ENCODE data around the gene TRIM58.
A peak's percentile ranks its signal among the peaks of the same experiment; 100 is the strongest.

Gene TRIM58

GRCh38 chr1:247857069-247857984, at the start of gene TRIM58:
TSS of gene TRIM58 (plus strand) at chr1:247857187. CDS start at chr1:247857247, 60 bp downstream.
- DNase-seq, result peak; percentile 53

- DNase-seq, result no peak
Measured at GRCh38 chr1:247812637-247813036, 44.4 kb upstream of the TRIM58 start.

- DNase-seq, result no peak
Measured at GRCh38 chr1:247822060-247822459, 34.9 kb upstream of the TRIM58 start.

DNA sequence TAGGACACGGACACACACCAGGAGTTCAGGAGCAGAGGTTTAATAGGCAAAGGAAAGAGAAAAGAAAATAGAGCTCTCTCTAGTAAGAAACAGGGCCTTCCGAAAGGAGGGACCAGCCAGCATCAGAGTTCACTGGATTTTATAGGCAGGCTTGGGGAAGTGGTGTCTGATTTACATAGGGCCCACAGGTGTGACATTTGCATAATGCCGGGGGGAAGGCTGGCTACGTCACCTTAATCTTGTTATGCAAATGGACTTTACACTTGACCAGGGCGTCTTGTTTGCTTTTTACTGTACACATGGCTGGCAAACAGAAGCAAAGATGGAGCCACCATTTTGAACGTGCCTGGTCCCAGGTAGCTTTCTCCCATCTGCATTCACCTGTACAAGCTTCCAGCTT, 33.0 kb upstream of the TRIM58 start, which contains the start of gene OR14A16:
TSS of gene OR14A16 (minus strand) at position 97 of the 400 bp plus-strand sequence. CDS start 8,390 bp downstream, outside the sequence.
- no peak for DNase-seq

- DNase-seq, result no peak
Measured at GRCh38 chr1:247825362-247825761, 31.6 kb upstream of the TRIM58 start.

- no peak for DNase-seq
Measured at GRCh38 chr1:247829656-247830055, 27.3 kb upstream of the TRIM58 start.

DNA sequence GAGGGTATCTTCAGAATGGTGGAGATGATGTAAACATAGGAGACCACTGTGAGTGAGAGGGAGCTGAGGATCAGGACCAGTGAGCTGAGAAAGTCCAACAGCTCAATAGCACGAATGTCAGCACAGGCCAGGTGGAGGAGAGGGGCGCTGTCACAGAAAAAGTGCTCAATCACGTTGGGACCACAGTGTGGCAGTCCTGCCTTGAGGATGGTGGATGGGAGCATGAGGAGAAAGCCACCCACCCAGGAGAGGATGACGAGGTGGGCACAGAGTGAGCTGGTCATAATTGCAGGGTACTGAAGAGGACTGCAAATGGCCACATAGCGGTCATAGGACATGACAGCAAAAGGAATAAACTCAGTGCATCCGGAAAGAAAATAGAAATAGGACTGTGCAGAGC, 23.4 kb upstream of the TRIM58 start:
- DNase-seq, result no peak

DNA sequence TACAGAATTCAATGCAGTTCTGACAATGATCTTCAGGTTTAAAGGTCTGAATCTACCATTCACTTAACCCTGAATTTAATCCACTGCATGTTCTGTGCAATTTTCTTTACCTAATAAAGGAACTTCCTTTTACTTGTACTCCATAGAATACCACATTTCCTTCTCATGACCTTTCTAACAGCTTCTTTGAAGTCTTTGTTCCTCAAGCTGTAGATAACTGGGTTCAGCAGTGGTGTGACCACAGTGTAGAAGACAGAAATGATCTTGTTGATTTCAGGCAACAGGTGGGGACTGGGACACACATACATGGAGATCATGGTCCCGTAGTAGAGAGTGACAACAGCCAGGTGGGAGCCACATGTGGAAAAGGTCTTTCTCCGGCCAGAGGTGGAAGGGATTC, 16.2 kb upstream of the TRIM58 start:
- DNase-seq, result no peak

- no peak for DNase-seq
Measured at GRCh38 chr1:247841796-247842195, 15.2 kb upstream of the TRIM58 start, which contains the start of gene OR11L1. TSS of gene OR11L1 (minus strand) at chr1:247841896. CDS start at chr1:247841896, 0 bp downstream.

GRCh38 chr1:247843411-247843810, 13.6 kb upstream of the TRIM58 start:
- DNase-seq, result no peak

DNA sequence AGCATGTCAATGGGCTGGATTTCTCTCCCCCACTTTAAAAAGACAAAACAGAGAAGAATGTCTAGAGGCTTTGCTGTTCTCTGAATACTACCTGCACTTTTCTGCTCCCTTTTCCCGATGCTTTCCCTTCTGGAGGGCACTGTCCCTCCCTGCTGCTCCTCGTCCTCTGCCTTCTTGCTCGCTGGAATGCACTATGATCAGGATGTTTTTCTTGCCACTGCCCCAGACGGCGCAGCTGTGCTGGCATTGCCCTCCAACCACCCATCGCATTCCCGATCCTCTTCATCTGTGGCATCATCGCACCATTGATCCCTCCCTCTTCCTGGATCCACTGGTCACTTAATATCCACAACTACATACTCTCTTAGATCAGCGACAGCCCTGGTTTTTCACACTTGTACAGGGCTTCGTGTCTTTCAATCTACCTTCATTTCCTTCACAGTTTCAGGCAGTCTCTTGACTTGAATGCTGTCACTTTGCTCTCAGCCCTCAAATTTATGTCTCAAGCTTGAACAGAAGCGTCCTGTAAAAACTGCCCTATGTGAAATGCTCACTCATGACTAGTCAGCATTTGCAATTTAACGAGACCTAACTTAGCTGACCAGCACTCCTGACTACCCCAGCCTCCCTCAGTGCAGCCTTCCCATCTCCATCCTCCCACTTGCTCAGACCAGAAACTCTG, 11.8 kb upstream of the TRIM58 start:
- no peak for DNase-seq

- no peak for DNase-seq
Measured at GRCh38 chr1:247845693-247846017, 11.3 kb upstream of the TRIM58 start.

GRCh38 chr1:247848346-247848745, 8.6 kb upstream of the TRIM58 start:
- DNase-seq, result no peak

DNA sequence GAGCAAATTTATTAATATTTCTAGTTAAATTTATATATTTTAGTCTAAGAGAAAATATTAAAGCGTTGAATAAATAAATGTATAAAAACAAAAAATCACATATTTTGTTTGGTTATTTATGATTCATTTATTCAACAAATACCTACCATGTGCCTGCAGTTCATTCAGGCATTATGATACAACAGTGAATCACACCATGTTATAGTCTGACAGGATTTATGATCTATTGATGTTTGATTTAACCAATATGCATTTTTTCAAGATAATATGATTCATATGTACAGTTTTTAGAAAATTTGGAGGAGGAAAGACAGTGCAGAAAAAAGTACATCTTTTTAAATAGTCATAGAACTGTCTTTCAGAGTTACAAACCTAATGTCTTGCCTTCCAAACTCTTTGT, 7.4 kb upstream of the TRIM58 start:
- DNase-seq, result no peak

DNA sequence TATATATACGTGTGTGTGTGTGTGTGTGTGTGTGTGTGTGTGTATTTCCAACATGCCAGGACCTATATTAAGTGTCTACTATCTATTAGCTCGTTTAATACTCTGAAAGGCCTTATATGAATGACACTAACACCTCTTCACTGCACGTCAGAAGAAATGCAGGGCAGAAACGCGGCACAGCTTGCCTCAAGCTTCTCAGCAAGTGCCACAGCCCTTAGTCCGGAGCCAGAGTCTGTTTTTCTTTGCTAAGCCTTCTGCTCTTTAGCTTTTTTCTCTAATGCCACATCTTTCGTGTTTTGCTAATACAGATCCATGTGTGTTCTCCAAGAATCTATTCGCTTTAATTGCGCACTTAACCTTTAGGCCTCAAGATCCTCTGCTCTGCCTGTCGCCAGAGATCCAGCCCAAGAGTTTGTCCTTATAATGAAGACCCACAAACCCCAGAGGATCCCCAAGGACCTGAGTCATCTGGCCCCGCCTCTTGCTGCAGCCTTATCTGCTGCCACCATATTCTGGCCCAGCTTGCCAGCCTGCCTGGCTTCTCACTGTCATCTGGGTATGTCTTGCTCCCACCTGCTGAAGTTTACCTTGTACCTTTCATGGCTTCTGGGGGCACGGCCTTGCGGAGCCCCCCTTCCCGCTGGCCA, 2.0 kb upstream of the TRIM58 start:
- no peak for DNase-seq

DNA sequence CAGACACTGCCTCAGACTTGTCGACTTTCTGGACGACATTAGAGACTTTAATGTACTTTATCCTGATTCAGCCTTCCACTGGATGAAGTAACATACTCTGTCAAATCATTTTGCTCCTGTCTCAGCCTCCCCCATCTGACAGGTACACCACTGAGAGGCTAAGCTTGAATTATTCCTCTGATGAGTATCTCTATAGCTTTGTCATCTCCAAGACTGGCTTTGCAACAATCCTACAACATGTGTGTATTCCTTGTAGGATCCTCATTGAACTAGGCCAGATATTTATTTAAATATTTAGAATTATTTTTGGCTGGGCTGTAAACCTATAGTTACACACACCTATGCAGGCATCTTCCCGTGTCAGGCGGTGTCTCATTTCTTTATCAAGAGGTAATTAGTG, 1.1 kb upstream of the TRIM58 start:
- DNase-seq, result no peak

- DNase-seq, result no peak
Measured at GRCh38 chr1:247857985-247858619, 1.1 kb downstream of the TRIM58 start.

DNA sequence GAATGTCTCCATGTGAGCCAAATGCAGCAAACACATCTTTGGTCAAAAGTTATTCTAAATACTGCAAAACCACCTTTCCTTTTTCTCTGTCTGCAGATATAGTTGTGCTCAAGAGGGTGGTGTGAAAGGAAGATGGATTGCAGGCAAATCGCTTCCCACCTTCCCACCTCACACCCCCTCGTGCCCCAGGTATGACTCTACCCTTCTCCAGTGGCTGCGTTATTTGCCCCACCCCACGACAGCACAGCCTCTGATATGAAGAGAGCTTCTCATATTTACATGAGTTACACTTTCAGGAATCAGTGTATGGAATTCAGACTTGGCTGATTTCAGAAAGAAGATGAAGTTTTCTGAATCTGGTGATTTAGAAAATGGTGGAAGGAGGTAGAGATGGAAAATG, 5.8 kb downstream of the TRIM58 start:
- no peak for DNase-seq

DNA sequence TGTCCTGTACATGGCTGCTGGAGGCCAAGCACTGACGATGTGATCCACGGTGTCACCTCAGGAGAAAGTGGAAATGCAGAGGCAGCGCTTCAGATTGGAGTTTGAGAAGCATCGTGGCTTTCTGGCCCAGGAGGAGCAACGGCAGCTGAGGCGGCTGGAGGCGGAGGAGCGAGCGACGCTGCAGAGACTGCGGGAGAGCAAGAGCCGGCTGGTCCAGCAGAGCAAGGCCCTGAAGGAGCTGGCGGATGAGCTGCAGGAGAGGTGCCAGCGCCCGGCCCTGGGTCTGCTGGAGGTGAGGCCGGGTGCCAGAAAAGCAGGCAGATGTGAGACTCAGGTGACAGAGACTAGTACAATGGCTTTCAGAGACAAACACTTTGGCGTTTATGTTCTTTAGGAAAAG, 7.7 kb downstream of the TRIM58 start:
- no peak for DNase-seq

- no peak for DNase-seq
Measured at GRCh38 chr1:247865416-247865815, 8.4 kb downstream of the TRIM58 start.

DNA sequence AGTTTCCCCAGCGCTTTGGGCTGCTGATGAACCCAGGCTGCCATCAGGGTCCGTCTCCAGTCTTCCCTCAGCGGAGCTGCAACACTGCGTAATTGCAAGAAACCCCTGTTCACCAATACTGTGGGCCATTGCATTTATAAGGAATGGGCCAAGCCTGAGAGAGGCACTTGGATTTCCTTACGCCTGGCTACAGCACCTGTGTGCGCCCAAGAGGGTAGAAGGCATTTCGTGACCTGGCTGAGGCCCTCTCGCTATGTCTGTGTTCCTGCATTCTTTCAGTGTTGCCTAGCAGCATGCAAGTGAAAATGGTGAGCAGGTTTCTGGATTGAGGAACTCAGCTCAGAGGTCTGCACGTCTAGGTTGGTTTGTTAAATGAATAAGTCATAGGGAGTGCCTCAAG, 26.4 kb downstream of the TRIM58 start:
- no peak for DNase-seq

DNA sequence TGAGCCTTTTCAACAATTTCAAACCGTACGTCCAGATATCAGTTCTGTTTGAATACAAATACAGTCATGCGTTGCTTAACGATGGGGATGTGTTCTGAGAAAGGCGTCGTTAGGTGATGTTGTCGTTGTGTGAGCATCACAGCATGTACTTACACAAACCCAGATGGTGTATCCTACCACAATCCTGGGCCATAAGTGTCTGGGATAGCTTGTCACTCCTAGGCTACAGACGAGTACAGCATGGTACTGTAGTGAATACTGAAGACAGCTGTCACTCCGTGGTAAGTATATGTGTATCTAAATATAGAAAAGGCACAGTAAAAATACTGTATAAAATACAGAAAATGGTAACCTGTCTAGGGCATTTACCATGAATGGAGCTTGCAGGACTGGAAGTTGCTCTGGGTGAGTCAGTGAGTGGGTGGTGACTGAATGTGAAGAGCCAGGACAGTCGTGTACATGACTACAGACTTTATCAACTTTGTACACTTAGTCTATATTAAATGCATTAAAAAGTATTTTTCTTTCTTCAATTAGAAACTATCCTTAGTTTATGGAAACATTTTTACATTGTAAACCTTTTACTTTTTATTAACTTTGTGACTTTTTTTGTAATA, 27.9 kb downstream of the TRIM58 start:
- no peak for DNase-seq

Data from T1000 (cell line).